NCI-H2081 (cell line): ENCODE results near the gene GNAI2.
"Not testable (repeated sequence)": the region's sequence is repeated elsewhere in the genome, so short reads cannot be mapped to it uniquely, and the experiment has no call there.

Experiments
- DNase-seq, 2 experiments: peaks; one replicate each; lab custom pipeline; 2025; lab: John Stamatoyannopoulos, UW

Gene GNAI2

DNA sequence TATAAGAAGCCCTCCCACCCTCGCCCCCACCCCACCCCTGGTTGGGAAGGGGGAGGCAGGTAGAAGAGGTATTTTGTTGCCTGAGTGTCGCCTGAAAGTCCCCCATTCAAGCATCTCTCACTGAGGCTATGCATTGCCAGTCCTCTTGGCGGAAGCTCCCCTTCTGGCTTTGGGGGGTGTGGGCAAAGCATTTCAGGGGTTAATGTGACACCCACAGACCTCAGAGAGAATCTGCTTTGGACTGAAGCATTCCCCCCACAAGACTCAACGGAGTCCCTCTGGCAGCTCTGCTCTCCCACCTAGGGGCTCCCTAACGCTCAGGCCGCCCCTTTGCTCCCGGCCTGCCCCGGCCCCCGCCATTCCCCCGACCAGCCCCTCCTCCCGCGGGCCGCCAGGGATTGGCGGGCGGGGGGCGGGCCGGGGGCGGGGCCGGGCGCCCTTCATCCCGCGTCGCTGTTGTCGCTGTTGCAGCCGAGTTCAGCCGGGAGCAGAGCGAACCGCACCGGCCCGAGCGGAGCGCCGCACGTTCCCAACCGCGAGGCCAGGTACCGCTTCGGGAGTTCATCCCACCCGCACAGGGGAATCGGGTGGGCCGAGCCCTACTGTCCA lies 31.1 kb upstream of the GNAI2 start, which contains the start of gene SLC38A3:
SLC38A3 (plus strand) TSS at position 468 of the 609 bp plus-strand sequence. CDS start 8,929 bp downstream, outside the sequence.
- DNase-seq = no peak

DNA sequence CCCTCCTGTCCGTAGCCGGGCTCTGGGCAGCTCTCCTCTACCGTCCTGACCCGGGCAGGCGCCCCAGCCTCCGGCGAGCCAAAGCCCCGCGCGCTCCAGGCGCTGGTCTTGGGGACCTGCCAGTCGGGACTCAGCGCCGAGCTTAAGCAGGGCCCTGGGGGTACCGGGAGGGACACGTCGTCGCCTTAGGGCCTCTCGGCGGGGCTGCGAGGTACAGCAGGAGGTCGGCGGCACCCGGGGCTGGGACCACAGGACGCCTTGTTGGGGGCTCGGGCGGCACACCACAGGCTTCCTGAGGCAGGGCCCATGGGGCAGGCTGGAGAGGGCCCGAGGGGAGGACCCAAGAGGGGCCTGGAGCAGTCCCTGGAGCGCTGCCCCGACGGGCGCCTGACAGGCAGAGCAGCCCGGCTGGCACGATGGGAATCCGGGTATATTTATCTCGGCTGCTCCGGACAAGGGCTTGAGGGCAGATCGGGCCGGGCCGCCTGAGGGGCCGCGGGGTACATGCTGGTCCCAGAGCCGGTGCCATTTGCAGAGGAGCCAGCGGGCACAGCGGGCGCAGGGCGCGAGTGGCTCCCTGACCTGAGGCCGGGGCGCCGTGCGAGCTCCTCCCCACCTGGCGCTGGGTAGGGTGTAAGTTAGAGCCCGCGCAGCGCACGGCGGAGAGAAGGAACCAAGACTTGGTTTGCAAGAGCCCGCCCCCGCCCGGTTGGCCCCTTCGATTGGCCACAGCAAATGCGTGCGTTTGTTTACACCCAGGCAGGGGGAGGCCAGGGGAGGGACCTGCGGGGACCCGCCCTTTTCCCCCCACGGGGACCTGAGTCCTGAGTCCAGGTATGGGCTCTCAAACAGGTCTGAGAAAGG lies 30.4 kb upstream of the GNAI2 start:
- no peak for DNase-seq

DNA sequence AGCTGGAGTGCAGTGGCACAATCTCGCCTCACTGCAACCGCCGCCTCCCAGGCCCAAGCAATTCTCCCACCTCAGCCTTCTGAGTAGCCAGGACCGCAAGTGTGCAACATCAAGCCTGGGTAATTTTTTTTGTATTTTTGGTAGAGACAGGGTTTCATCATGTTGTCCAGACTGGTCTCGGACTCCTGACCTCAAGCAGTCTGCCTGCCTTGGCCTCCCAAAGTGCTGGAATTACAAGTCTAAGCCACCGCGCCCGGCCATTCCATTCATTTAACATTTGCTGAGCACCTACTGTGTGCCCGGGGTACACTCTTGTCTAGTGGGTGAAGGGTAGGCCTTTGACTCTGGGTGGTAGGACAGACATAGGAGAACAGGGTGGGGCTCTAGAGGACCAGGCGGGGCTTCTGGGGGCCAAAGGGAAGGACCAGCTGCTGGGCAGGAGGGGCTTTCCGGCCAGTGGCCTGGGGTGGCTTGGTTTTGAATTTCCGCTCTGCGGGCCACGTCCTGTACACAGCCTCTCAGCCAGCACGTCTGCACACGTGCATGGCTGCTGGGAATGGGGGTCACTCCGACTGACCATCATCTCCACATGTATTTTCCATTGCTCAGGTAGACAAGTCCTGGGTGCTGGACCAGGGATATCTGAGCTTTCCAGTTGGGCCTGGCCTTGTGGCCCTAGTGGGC lies 28.5 kb upstream of the GNAI2 start:
- no peak for DNase-seq

DNA sequence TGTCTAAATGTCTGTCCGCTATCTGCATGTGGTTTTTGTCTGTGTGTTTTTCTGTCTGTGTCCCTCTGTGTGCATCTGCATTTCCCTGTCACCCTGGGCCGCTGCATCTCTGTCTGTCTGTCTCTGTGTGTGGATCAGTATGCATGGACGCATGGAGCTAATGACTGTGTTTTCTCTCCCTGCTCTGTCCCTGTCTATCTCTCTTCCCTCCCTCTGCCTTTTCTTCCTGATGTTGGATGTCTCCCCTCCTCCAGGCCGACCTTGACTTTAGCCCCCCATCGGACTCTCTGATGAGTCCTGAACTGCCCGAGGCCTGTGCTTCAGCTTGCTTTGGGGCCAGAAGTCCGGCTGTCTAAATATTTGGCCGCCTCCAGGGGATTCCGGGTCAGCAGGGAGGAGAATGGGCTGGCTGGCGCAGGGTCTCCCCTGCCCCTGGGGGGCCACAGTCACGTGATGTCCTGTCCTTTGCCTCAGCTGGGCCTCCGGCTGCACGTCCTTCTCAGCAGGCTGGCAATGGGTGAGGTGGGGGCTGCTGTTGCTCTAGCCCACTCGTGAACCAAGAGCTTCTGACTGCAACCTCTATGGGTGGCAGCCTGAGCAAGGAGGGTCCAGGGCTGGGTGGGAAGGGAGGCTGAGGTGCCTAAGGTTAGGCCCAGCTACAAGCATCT lies 27.2 kb upstream of the GNAI2 start:
- no peak for DNase-seq

DNA sequence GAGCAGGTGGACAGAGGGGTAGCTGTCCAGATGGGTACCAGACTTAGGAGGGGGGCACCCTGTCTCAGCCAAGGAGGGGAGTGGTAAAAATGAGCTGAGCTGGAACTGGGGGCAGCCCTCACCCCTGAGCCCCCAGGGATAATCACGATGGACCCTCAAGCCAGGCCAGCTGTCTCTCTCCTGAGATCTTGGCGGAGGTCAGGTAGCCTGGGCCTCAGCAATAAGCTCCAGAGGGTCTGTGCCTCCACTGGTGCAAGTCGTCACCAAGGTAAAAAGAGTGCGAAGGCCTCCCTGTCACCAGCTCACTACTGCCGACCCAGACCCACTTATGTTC lies 25.9 kb upstream of the GNAI2 start:
- DNase-seq = no peak

DNA sequence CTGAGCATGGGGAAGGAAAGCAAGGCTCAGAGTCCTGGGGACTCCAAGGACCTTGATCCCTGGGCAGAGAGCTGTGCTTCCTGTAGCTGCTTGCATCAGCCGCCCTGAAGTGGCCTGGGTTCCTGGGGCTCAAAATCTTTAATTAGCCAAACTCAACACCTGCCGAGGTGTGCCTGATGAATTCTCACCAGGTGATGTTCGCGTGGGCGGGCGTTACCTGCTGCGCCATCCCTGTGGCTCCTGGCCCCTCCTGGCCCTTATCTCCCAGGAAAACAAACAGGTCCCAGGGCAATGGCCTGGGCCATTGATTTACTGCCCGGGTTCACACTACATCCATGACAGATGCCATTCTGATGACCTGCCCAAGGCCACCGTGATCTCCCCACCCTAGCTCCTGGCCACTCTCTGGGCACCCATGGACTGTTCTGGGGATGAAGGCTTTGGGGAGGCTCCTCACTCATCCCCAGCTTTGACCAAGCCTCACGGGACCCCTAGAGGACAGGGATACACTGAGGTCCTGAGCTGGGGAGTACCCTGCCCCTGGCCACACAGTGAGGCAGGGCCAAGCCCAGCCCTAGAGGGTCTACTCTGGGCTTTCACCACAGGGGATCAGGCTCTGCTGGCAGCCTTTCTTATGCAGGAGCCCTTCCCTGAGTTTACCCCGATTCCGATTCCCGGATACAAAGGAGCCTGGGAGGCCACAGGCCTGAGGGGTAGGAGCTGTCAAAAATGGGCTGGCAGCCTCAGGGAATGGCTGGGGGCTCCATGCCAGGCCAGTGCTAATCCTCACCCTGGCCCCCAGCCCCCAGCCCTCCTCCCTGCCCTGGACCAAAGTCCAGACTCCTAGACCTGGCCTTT lies 25.3 kb upstream of the GNAI2 start:
- DNase-seq = no peak

DNA sequence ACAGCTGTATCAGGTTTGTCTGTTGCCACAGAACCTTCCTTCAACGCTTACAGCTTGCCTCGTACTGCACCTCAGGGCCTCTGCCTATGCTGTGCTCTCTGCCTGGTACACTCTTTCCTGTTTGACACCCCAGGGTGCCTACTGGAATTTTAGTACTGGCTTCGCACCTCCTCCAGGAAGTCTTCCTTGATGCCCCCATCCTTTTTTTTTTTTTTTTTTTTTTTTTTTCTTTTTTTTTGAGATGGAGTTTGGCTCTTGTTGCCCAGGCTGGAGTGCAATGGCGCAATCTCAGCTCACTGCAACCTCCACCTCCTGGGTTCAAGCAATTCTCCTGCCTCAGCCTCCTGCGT lies 24.7 kb upstream of the GNAI2 start:
- DNase-seq = not testable (repeated sequence)

DNA sequence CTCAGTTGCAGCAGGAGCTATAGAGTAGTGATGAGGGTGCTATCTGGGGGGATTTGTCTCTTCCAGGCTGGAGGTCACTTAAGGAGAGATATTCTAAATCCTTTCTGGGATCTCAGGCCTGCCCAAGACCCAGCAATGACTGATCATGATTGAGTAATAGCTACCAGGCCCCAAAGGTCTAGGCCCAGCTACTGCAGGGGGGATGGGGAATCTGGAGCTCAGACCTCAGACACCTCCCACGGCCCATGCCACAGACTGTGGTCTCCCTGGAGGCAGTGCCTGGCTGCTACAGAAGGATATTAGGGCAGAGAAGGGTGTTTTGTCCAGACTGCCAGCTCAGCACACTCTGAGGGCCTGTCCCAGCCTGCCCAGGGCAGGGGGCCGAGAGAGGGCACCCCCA lies 24.1 kb upstream of the GNAI2 start:
- no peak for DNase-seq

DNA sequence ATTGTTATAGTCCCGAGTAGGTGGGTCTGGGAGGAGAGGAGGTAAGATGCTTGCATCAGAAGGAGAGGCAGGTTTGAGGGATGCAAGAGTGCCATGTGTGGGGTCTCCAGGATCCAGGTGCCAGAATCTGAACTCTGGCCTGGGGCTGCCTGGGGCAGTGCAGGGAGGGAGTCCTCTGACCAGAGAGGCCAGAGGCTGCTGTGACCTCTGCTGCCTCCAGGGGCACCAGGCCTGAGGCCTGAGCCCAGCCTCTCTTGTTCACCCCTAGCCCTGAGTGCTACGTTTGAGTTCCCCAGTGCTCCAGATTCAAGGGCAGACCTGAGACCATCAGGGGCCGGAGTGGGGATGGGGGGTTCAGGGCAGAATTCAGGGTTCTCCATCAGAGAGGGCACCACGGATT lies 23.5 kb upstream of the GNAI2 start:
- DNase-seq = no peak

DNA sequence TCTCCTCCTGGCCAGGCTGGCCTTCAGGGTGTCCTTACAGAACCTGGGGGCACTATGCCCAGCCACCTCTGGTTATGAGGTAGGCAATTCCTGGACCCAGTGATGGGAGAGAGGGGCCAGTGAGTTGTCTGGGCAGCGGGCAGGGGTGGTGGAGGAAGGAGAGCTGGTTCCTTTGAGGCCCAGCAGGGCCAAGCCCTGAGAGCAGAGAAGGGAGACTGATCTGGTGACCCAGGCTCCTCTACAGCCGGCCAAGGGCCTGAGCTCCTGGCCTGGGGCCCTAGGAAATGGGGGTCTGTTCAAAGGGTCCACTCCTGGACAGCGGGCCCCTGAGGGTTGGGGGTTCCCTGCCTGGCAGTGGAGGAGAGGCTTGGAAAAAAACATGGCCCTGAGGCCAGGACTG lies 23.0 kb upstream of the GNAI2 start:
- DNase-seq = no peak

DNA sequence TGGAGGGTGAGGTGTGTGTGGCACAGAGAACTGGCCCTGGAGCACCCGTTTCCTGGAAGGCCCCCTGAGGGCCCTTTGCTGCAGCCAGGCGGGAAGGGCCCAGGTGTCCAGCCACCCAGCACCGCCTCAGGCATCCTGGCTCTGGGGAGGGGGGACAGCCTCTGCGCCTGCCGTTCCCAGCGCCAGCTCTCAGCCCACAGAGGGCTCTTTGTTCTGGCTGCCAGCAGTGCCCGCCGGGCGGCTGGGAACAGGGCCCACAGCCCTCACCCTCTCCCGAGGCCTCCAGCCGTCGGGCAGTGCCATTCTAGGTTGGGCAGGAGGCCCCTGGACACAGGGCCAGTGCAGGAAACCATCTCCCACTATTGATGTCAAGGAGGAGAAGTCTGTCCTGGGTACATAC lies 22.6 kb upstream of the GNAI2 start:
- no peak for DNase-seq

DNA sequence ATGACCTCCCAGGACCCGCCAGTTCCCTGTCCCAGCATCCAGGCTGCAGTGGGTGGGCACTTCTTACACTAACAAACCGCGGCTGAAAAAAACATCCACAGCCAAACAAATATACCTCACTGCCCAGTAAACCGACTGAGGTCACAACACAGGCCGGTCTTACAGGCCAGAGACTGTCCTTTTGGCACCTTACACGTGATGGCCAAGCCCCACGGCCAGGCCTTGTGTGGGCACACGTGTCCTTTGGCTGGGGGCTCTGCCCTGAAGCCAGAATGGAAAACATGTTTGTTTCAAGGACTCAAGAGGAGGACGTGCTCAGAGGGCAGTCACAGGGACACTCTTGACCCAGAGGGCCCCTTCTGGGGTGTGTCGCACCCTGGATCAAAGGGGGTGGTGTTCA lies 21.2 kb upstream of the GNAI2 start:
- DNase-seq = no peak

DNA sequence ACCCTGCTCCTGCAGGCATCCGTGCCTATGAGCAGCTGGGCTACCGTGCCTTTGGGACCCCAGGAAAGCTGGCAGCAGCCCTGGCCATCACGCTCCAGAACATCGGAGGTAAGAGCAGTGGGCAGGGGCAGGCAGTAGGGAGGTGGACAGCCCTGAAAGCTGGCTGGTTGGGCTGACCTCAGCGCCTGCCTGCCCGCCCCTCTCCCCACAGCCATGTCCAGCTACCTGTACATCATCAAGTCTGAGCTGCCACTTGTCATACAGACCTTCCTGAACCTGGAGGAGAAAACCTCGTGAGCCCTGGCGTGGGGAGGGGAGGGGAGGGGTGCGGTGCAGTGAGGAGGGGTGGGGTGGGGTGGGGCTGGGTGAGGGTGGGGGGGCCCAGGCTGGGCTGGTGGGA lies 20.5 kb upstream of the GNAI2 start:
- no peak for DNase-seq

DNA sequence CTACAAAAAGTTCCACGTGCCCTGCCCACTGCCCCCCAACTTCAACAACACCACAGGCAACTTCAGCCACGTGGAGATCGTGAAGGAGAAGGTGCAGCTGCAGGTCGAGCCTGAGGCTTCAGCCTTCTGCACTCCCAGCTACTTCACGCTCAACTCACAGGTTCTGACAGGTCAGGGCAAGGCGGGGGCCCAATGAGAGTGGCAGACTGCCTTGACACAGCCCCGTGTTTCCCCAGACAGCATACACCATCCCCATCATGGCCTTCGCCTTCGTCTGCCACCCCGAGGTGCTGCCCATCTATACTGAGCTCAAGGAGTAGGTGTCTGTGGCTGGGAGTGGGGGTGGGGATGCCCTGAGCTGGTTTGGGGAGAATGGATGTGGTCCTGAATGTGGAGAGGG lies 18.3 kb upstream of the GNAI2 start:
- no peak for DNase-seq

DNA sequence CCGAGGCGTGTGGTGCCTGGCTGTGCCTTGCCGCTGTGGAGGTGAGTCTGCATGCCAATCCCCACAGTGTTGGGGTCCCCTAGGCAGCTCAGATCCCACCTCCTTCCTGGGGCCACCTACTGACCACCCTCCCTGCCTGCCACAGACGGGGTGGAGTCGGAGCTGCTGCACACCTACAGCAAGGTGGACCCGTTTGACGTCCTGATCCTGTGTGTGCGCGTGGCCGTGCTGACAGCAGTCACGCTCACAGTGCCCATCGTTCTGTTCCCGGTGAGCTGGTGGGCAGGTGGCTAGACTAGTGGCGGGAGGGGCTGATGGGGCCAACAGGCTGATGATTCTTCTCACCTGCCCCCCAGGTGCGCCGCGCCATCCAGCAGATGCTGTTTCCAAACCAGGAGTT lies 17.6 kb upstream of the GNAI2 start:
- DNase-seq = no peak

DNA sequence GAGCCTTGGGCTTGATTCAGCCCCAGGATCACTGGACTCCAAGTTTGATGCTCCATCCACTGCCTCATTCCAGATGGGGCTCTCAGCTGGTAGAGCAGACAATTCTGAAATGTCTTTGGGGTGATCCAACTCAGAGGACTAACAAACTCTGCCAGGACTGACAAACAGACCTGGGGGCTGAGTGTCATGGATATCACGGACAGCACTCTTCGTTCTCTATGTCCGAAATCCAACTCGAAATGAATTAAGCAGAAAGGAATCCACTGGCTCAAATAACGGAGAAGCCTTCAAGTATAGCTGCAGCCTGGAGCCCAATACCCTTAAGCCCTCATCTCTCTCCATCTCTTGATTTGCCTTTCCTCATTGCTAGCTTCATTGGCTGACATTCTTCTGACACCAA lies 16.7 kb upstream of the GNAI2 start:
- DNase-seq = no peak

DNA sequence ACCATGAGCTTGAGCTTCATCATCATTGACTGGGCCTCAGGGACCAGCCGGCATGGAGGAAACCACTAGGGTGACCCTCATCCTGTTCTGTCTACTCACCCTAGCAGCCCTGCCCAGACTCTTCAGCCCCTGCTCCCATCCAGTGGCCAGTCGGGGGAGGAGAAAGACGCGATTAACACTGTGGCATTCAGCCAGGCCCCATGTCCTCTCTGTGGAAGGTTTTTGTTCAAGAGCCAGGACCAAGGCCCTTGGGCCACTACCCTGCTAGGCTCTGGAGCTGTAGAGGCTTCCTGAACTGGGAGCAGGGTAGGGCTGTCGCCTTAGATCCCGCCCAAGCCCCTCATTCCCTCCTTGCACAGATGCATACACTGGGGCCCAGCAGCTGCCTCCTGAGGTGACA lies 15.9 kb upstream of the GNAI2 start:
- no peak for DNase-seq

DNA sequence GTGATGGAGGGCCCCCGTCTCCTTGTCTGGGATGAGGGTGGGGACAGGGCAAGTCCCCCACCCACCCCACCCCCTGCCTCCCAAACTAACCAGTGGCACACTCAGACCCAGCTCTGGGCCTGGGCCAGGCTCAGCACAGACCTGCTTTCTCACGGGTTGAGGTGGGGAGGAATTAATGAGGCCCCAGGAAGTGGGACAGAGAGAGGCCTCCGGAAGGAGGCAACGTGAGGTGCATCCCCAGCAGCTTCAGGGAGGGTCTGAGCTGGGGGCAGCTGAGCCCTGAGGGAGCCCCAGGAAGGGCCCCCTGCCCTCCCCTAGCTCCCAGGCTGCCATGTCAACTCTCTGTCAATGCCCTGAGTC lies 15.0 kb upstream of the GNAI2 start:
- DNase-seq = no peak

DNA sequence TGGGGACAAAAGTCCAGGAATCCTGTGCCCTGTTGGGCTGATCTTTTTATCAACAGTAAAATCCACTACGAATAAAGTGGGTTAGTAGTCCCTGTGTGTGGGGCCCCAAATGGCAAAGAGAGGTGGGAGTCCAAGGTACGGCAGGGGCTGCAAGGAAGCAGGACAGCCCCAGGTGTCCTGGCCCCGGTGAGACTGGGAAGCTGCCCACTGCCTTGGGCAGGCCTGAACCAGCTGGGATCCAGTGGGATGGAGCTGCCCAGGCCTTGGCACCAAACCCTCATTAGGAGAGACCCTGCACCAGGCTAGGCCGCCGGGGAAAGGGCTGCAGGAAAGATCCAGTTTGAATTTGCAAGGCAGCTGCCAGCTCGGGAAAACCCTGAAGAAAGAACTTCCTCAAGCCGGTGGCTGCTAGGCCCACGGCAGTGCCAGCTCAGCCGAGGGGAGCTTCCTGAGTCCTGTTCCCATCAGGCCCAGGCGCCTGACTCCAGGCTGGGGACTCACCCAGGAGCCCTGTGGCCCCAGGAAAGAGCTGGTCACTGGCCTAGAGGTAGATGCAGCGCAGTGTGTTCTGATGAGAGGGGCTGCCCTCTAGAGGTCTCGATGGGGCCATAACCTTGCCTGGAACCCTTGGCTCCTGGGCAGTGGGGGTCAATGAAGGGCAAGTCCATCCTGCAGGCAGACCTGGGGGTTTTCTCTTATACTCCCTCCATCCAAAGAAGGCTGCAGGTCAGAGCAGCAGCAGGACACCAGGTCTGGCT lies 14.4 kb upstream of the GNAI2 start:
- DNase-seq = no peak

DNA sequence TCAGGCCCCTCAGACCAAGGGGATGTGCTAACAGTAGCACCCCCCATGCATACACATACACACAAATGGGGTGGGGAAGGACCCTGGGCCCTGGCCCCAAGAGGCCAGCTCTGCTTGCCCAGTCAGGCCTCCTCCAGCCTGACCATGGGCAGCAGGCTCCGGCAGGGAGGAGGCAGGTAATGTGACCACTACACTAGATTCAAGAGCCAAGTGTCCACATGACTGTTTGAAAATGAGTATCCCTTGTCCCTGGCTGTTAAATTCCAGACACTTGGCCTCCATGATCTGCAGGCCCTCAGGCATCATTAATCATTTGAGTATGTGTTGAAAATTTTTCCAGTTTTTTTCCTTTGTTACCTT lies 13.9 kb upstream of the GNAI2 start:
- DNase-seq = no peak

DNA sequence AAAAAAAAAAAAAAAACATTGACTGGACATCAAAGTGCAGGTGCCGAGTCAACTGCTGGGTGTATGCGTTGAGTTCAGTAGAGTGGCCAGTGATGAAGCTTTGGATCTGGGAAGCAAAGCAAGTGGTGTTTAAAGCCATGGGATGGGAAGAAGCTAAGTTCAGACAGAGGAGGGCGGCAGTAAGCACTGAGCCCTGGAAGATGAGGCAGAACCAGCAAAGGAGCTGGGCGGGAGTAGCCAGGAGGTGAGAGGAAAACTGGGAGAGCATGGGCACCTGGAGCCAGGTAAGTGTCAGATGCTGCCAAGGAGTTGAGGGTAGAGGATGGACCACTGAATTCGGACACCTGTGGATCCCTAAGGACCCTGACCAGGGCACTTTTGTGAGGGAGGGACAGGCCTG lies 11.4 kb upstream of the GNAI2 start:
- DNase-seq = no peak
